Peyer's patch (tissue), 4 donors: ENCODE measurements around the gene MOSPD2.

ENCODE experiments used
- POLR2A ChIP-seq, 2 donors: fragments of 450-650 bp; IDR thresholded peaks; one replicate each; pipeline ENCODE4 v1.5.1; 2017; ENCODE audit warnings: antibody characterized with exemption in 2 of 2, mild to moderate bottlenecking in 2 of 2, moderate library complexity in 2 of 2
- TF ChIP-seq, protein P1 (sequence below), 6 experiments: fragments of 450-650 bp in 4 of 6; fragments of 200-600 bp in 2 of 6; sonication (generic) in 1 of 6; IDR thresholded peaks; one replicate each; pipeline ENCODE4 v1.5.1; 2017 to 2019; ENCODE audit warnings: antibody characterized with exemption in 6 of 6, mild to moderate bottlenecking in 3 of 6, moderate library complexity in 1 of 6

DNA sequence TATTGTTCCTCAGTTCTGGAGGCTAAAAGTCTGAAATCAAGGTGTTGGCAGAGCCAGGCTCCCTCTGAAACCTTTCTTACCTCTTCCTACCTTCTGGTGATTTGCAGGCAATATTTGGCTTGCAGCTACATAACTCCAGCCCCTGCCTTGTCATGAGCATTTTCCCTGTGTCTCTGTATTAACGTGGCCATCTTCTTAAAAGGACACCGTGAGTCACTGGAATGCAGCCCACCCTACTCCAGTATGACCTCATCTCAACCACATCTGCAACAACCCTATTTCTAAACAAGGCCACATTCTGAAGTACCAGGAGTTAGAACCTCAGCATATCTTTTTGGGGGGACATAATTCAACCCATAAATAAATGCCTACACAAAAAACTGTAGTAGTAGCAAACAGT is 41.1 kb upstream of the MOSPD2 start:
- TF ChIP-seq, protein P1, sequence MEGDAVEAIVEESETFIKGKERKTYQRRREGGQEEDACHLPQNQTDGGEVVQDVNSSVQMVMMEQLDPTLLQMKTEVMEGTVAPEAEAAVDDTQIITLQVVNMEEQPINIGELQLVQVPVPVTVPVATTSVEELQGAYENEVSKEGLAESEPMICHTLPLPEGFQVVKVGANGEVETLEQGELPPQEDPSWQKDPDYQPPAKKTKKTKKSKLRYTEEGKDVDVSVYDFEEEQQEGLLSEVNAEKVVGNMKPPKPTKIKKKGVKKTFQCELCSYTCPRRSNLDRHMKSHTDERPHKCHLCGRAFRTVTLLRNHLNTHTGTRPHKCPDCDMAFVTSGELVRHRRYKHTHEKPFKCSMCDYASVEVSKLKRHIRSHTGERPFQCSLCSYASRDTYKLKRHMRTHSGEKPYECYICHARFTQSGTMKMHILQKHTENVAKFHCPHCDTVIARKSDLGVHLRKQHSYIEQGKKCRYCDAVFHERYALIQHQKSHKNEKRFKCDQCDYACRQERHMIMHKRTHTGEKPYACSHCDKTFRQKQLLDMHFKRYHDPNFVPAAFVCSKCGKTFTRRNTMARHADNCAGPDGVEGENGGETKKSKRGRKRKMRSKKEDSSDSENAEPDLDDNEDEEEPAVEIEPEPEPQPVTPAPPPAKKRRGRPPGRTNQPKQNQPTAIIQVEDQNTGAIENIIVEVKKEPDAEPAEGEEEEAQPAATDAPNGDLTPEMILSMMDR (IDR thresholded peaks at IDR 0.05): no peak
- no peak for TF ChIP-seq POLR2A (IDR thresholded peaks at IDR 0.05)
